Stimulated activated CD8-positive, alpha-beta memory T cell treated with anti-CD3 and anti-CD28 coated beads, Interleukin-12 subunit alpha, Interleukin-12 subunit beta, amount 100 ng/mL, for 24 hours (primary cell): ENCODE results near the gene PTPN21.

ENCODE experiments used
- DNase-seq: peaks from one replicate; pipeline ENCODE4 v3.0.0-alpha.2; 2020; ENCODE audit errors: extremely low read depth

The PTPN21 gene

GRCh38 chr14:88554457-88555286, at the start of gene PTPN21:
Gene PTPN21, minus strand, starts transcription at chr14:88555007. Its CDS starts 4,590 bp downstream, at chr14:88550417.
- DNase-seq: no peak

DNA sequence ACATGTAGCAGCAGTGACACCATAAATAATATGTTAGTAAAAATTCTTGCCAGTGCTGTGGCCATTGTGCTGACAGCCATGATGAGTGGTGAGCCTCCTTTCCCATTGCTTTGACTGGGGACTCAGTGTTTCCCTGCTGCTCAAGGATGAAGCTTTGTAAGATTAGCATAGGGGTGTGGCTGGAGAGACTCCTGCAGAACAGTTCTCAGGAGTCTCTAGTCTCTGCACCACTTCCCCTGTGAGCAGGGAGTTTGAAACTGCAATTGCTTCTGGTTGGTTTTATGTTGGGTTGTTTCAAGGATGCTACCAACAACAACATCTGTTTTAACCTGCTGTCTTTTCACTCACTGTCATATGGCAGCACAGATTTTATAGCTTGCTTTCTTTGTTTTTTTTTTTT, 49.4 kb upstream of the PTPN21 start:
- DNase-seq: no peak

DNA sequence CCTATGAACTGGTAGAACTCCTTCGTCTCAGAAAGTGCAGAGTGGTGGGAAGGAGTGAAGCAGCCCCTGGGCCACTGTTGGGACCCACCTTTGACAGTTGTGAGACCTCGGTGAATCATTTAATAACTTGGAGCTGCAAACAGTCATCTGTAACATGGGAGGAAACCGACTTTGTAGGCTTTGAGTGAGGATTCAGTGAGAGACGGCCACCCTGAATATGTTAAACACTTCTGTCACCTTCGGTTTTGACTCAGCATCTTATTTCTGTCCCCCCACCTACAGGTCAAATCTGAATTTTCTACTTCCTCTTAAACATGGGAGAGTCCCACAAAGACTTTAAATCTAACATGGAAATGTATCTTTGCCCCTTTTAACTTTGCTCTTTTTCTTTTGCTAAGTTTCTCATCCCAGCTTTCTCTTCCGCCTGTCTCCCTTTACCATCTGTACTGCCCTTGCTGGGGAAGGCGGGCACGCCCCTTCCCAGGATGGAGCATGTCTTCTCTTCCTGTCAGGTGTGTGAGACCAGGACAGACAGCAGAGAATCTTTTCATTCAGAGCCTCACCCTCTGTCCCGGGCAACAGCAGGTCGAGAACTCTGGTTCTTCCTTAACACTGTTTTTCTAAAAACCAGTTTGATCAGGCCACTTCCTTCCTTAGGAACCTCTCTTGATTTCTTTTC, 45.1 kb upstream of the PTPN21 start:
- no peak for DNase-seq

DNA sequence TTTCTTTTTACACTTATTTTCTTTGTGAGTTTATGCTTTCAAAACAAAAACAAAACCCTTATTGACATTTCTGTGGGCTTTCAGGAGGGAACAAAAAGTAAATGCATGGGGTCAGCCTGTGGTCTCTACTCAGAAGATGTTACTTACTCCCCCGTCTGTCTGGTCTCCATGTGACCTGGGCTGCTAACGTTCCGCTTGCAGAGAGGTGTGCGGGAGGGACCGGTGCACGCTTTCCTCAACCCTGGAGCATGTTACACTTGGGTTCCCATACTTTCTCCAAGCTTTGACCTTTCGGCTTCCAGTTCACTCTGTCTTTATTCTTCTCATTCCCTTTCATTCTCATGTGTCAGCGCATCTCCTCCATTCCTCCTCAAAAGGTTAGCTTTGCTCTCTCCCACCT, 44.5 kb upstream of the PTPN21 start:
- no peak for DNase-seq

DNA sequence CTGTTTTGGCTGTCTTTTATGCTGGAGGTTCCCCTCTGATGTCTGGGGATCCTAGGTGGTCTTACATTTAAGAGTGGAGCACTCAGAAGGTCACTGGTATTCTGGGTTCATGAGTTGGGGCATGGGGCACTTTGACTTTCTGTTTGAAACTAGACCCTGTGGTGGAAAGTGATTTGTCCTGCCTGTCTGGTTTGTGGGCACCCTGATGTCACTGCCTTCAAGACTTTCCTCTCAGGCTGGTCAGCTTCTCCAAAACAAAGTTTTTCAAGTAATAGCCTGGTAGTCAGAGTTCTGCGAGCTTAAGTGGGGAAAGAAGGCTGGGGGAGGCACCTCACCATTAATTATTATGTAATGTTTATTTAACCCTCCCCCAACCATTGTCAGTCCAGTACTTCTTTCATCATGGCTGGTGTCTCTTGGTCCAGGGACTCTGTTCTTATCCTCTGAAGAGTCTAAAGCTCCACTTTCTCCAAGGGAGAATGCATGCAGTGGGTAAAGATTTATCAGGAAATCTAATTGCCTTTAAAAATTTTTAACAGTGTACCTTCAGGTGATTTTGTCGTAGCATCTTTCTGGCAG, 43.4 kb upstream of the PTPN21 start:
- no peak for DNase-seq

- no peak for DNase-seq
These were observed 42.8 kb upstream of the PTPN21 start for GRCh38 chr14:88597601-88598000.

DNA sequence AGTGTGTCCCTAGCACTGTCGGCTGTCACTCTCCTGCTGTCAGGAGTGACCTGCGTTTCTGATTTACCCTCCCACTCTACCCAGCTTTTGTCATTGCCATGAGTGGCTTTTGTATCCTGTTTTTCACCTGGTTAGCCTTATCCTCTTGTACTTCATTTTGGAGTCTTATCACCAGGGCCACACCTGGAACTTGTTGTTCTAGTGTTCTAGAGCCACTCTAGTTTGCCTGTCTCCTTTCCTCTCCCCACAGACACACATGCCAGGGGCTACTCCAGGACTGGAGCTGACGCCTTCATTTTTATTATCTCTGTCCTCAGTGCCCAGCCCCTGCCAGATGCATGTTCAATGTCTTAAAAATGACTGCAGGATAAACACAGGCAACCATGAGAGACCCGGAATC, 42.2 kb upstream of the PTPN21 start:
- DNase-seq: no peak

GRCh38 chr14:88592031-88592430, 37.2 kb upstream of the PTPN21 start:
- no peak for DNase-seq

- no peak for DNase-seq
These were observed 35.4 kb upstream of the PTPN21 start for GRCh38 chr14:88590173-88590572.

DNA sequence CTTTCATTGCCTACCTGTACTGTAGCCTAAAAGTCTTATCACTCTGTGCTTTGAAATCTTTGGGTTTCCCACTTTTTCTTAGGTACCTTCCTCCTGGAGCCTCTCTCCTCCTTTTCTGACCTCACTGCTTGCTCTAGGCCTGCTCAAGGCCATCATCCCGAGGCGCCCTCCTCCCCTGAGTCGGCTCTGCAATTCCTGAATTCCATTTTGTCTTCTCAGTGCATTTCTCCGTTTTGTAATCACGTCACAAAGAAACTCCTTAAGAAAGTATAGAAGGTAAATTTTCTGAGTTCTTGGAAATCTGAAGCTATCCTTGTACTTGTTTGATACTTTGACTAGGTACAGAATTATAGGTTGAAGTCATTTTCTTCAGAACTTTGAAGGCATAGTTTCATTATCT, 33.3 kb upstream of the PTPN21 start:
- no peak for DNase-seq

GRCh38 chr14:88584451-88584850, 29.6 kb upstream of the PTPN21 start:
- no peak for DNase-seq

DNA sequence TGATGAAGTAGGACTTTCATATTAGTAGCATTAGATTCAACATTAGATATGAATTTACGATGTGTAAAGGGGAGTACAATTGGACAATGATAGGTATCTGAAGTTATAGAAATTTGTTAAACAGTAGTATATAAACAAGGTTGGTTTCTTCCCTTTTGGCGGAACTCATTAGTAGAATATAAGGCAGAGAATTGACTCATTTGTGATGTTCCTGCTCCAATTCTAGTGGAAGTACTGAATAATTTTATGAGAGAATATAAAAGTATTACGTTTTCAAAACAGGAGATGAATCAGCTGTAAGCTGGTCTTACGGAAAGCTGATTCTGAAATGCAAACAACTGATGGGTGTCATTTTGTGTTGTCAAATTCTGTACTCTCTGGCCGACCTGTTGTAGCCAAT, 21.4 kb upstream of the PTPN21 start:
- DNase-seq: no peak

DNA sequence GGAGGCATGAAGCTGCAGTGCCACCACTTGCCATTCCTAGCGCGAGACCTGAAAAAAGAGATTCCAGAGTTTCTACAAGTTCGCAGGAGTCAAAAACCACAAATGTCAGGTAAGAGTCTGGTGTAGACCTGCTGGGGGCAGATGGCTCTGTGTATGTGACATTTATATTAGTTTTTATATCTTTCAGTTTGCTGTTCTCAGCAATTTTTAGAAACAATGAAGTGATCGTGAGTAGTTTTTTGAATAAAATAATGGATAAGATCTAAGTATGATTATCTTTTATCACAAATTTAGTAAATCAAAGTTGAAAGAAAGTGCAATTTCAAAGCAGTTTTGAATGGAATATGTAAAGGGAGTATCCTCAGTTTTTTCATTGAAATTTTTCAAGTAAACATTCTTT, 17.3 kb upstream of the PTPN21 start:
- no peak for DNase-seq

- no peak for DNase-seq
These were observed 13.4 kb upstream of the PTPN21 start for GRCh38 chr14:88568196-88568595.

GRCh38 chr14:88565427-88565826, 10.6 kb upstream of the PTPN21 start:
- DNase-seq: no peak

- no peak for DNase-seq
These were observed 9.0 kb upstream of the PTPN21 start for GRCh38 chr14:88563845-88564244.

DNA sequence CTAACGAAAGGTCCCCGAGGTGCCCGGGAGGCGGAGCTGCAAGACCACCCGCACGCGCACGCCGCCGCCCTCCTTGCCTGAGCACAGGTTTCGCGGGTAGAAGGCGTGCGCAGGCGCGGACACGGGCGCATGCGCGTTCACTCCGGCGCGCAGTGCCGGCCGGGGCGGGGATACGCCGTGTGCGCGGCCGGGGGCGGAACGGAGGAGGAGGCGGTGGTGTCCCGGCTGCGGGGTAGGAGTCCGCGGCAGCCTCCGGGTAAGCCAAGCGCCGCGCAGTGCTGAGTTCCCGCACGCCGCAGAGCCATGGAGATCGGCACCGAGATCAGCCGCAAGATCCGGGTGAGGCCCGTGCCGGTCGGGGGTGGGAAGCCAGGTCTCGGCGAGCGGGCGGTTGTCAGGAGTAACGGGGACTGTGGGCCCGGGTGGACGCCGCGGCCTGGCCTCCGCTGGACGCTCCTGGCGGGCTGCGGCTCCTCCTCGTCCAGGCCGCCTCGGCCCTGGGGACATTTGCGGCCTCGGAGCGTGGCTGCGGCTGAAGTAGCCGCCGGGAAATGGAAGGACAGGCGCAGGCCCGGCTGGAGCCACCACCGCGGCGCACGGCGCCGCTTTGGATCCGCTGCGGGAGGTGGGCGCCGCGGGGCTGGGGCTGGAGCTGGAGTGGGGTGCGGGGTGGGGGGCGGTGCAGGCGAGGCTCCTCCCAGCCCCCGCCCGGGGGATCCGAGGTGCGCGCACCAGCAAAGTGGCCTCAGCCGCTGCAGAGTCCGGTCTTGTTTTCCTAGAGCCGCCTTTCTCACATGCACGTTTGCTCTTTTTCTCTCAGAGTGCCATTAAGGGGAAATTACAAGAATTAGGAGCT, 8.3 kb upstream of the PTPN21 start, which contains the start of gene ZC3H14:
Gene ZC3H14 (plus strand): TSS at position 207 of the 856 bp plus-strand sequence. CDS start 97 bp downstream, at position 304.
- DNase-seq: peak; percentile 68

- no peak for DNase-seq
These were observed 7.7 kb upstream of the PTPN21 start for GRCh38 chr14:88562532-88562830.

- DNase-seq: no peak
These were observed 5.0 kb upstream of the PTPN21 start for GRCh38 chr14:88559852-88560251.

GRCh38 chr14:88556581-88556980, 1.8 kb upstream of the PTPN21 start:
- DNase-seq: no peak

DNA sequence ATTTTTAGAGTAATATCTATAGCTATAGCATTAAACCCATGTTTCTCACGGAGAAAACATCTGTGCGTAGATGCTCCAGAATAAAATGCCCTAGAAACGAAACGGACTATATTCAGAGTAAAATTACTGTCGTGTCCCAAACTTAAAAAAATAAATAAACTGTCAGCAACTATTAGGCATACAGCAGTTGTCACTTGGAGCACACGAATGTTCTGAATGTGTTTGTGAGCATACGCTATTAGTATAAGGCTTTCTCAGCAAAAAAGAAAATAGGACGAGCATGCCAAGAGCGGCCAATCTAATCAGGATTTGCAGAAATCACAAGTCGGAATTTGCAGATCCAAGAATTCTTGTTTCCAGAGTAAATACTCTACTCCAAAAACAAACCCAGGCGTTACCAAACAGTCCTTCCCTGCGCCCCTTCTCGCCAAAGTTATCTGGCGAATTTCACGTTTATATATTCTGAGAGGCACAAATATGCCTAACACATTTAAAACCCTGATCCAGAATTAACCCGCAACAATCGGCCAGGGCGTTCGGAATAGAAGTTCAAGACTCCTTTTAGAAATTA, 836 bp downstream of the PTPN21 start:
- DNase-seq: no peak

DNA sequence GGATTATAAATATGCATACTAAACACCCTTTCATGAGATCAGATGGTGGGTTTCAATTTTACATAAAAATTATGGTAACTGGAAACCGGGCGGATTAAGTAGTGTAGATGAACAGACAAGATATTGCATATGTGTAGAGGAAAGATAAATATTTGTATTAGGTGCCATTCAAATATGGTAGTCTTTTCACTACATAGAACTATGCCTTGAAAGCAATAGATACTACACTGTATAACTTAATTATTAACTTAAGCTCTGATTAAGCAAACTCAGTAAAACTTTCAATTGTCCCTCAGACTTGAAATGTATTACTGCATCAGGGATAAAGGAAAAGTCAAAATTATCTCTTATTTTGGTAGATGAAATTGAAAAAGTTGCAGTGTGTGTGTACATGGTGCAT, 1.9 kb downstream of the PTPN21 start:
- no peak for DNase-seq
